ENCODE results near the gene RAB36.

DNA sequence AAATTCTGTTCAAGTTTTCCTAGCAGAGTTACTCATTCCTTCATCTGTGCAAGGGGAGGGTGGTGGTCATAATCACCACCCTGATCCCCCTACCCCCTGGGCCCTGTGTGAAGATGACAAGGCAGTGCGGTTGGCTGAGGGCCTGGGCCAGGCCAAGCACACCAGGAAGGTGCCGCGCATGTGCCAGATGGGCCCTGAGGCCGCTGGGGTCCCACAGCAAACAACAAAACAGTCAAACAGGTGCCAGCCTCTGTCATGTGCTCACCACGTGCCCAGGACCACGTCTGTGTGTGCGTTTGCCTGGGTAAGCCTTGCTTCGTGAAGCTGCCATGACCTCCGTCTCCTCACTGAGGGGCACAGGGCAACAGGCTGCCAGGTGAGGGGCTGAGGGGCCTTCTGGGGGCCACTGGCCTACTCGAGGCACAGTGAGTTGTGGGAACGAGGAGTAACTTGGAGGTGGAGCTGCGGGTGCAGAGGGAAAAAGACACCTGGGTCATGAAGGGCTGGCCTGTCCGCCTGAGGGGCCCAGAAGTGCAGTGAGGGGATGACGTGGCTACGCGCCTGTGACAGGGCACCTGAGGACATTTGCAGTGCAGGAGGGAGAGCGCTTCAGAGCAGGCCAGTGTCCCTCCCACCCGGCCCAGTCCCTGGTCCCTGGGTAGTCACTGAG lies 29.3 kb upstream of the RAB36 start:
- TF ChIP-seq, protein P1, sequence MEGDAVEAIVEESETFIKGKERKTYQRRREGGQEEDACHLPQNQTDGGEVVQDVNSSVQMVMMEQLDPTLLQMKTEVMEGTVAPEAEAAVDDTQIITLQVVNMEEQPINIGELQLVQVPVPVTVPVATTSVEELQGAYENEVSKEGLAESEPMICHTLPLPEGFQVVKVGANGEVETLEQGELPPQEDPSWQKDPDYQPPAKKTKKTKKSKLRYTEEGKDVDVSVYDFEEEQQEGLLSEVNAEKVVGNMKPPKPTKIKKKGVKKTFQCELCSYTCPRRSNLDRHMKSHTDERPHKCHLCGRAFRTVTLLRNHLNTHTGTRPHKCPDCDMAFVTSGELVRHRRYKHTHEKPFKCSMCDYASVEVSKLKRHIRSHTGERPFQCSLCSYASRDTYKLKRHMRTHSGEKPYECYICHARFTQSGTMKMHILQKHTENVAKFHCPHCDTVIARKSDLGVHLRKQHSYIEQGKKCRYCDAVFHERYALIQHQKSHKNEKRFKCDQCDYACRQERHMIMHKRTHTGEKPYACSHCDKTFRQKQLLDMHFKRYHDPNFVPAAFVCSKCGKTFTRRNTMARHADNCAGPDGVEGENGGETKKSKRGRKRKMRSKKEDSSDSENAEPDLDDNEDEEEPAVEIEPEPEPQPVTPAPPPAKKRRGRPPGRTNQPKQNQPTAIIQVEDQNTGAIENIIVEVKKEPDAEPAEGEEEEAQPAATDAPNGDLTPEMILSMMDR (IDR thresholded peaks at IDR 0.05), result no peak
- TF ChIP-seq POLR2A (IDR thresholded peaks at IDR 0.05), result no peak

Data from lower leg skin (tissue), 3 donors.